ENCODE measurements around the gene PLD5. TPM values are rescaled to one million over a fixed set of nuclear protein-coding genes. Genes with fewer than 3 reads are reported as not detected.
"Not testable (repeated sequence)": the region's sequence is repeated elsewhere in the genome, so short reads cannot be mapped to it uniquely, and the experiment has no call there.

PLD5 gene
- total and polyA plus RNA-seq, 3 experiments from 2014 or later = not detected

DNA sequence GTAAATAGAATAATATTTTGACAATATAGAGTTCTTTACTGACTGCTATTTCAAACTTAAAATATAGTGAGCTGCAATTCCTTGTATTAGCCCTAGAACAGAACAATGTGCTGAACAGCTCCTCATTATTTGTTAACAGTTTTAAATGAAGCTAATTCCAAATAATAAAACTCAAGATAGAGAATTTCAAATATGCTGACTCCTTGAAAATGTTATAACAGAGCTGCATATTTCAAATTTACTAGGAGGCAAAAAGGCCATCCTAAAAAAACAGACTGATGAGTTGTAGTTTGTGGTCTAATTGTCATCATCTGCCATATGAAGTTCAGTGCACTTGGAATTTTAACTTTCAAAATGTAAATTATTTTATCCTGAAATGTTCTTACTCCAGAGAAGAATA is 197.1 kb downstream of the PLD5 start:
- POLR2A ChIA-PET; H3K27me3 Mint-ChIP-seq; DNase-seq; H3K27ac Mint-ChIP-seq; H3K9me3 ChIP-seq (ENCODE audit: low read length); H3K4me3 ChIP-seq (ENCODE audit: low read length); H3K27ac ChIP-seq (ENCODE audit: low read depth, low read length); H3K36me3 ChIP-seq (ENCODE audit: insufficient read depth, low read length); H3K36me3 Mint-ChIP-seq; H3K27me3 ChIP-seq (ENCODE audit: insufficient read depth, low read length, poor library complexity, severe bottlenecking); H3K4me1 ChIP-seq (ENCODE audit: insufficient read depth, low read length); H3K4me1 Mint-ChIP-seq; H3K4me3 Mint-ChIP-seq; H3K9me3 Mint-ChIP-seq; CTCF ChIA-PET: not testable (repeated sequence)

DNA sequence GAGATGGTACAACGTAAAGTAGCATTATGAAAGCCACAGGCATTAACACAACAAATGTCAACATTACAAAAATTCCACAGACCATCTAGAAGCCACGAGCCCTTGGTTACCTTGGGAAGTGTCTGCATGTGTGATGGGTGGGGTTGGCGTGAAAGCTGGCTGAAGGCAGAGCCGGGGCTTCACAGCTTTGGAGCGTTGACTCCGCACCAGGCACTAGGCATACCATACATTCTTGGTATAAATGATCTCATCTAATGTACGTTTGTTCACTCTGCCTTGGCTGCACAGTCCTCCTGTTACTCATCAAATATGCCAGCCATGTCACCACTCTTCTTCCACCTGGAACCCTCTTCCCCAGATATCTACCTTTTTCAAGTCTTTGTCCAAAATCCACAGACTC is 202.5 kb downstream of the PLD5 start:
- H3K27me3 Mint-ChIP-seq; H3K9me3 Mint-ChIP-seq; CTCF ChIA-PET; H3K36me3 ChIP-seq (ENCODE audit: insufficient read depth, low read length); H3K4me3 Mint-ChIP-seq; H3K36me3 Mint-ChIP-seq; H3K4me3 ChIP-seq (ENCODE audit: low read length); DNase-seq; POLR2A ChIA-PET; H3K4me1 ChIP-seq (ENCODE audit: insufficient read depth, low read length); H3K9me3 ChIP-seq (ENCODE audit: low read length); H3K27me3 ChIP-seq (ENCODE audit: insufficient read depth, low read length, poor library complexity, severe bottlenecking); H3K27ac ChIP-seq (ENCODE audit: low read depth, low read length); H3K27ac Mint-ChIP-seq; H3K4me1 Mint-ChIP-seq: not testable (repeated sequence)

DNA sequence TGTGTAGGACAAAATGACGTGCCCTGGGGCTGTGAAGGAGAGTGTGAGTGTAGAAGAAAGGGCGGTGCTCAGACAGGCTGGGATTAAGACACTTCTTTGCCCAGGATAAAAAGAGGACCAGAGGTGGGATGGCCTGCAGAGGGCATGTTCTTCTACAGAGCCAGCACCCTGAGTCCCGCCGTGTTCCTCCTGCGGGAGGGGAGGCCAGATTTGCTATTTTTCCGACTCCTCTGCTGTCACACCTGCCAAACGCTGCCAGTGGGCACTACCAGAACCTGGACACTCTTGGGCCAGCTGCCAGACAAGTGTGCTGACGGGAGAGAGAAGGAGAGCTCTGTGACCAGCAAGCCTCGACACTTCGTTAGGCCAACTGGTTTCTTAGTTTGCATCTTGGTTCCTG is 206.4 kb downstream of the PLD5 start:
- CTCF ChIA-PET = no interaction called here
- Histone ChIP-seq H3K4me1 (ENCODE audit: insufficient read depth, low read length) (no peaks in the 10 kb centered on the region), H3K4me3 (ENCODE audit: low read length) (no peak overlapping the region), H3K36me3 (ENCODE audit: insufficient read depth, low read length) (no peaks in the 10 kb centered on the region), H3K9me3 (ENCODE audit: low read length) (no peaks in the 10 kb centered on the region), H3K27me3 (ENCODE audit: insufficient read depth, low read length, poor library complexity, severe bottlenecking) (no peaks in the 10 kb centered on the region), H3K27ac (ENCODE audit: low read depth, low read length) (no peak overlapping the region)
- Mint-ChIP-seq H3K9me3 (peaks cover 0 to 3% (median 0%) of the 10 kb centered on the region in 5 donors), H3K4me1 (no peaks in the 10 kb centered on the region), H3K27me3 (peaks cover 0 to 1% of the 10 kb centered on the region in 2 donors), H3K4me3 (no peak overlapping the region), H3K36me3 (no peaks in the 10 kb centered on the region), H3K27ac (no peak overlapping the region)
- no peak for DNase-seq
- POLR2A ChIA-PET = no interaction called here

DNA sequence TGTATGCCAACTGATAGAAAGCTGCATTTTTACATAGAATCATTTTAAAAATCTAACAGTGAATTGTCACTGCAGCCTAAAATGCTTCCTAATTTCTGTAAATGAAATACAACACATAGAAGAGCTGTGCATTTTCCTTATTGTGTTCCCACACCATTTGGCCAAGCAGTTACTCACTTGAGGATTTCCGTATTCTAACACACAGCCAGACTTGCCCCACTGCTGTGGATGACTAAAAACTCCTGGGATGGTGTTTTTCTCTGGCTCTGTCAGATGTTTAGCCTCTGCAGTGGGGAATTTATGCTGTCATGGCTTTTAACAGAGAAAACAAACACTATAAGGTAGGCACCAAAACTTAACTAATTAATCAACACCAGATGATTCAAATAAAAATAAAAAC is 209.6 kb downstream of the PLD5 start:
- H3K27me3 ChIP-seq (ENCODE audit: insufficient read depth, low read length, poor library complexity, severe bottlenecking); CTCF ChIA-PET; H3K36me3 ChIP-seq (ENCODE audit: insufficient read depth, low read length); DNase-seq; H3K27ac Mint-ChIP-seq; H3K4me3 Mint-ChIP-seq; POLR2A ChIA-PET; H3K4me3 ChIP-seq (ENCODE audit: low read length); H3K4me1 Mint-ChIP-seq; H3K9me3 Mint-ChIP-seq; H3K9me3 ChIP-seq (ENCODE audit: low read length); H3K27me3 Mint-ChIP-seq; H3K36me3 Mint-ChIP-seq; H3K4me1 ChIP-seq (ENCODE audit: insufficient read depth, low read length); H3K27ac ChIP-seq (ENCODE audit: low read depth, low read length): not testable (repeated sequence)

DNA sequence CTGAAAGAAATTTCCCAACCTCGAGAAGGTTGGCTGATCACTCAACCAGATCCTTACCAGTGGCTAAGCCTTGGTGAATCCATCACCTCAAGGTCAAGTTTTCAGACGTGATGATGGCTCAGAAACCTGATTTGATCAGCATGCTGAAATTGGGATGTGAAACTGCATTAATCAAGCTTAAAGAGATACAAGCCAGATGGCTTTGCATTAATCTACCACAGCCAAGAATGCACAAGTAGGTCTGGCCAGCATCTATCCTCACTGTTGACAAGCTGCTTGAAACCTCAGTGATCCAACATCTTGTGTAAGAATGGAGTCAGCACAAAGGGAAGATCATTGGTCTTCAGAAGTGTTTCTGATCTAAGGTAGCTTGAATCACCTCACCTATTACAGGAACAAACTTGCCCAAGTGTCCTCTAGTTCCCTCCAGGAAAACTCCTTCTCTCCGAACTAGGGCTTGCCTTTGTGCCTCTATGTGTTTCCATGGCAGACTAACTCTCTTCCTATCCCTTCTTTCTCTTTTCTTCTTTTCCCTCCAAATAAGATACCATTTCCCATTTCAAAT is 210.3 kb downstream of the PLD5 start:
- H3K4me1 ChIP-seq (ENCODE audit: insufficient read depth, low read length); H3K27ac ChIP-seq (ENCODE audit: low read depth, low read length); H3K4me3 ChIP-seq (ENCODE audit: low read length); H3K4me1 Mint-ChIP-seq; H3K9me3 ChIP-seq (ENCODE audit: low read length); H3K27ac Mint-ChIP-seq; H3K4me3 Mint-ChIP-seq; H3K36me3 ChIP-seq (ENCODE audit: insufficient read depth, low read length); POLR2A ChIA-PET; H3K36me3 Mint-ChIP-seq; H3K27me3 Mint-ChIP-seq; H3K9me3 Mint-ChIP-seq; DNase-seq; CTCF ChIA-PET; H3K27me3 ChIP-seq (ENCODE audit: insufficient read depth, low read length, poor library complexity, severe bottlenecking): not testable (repeated sequence)

DNA sequence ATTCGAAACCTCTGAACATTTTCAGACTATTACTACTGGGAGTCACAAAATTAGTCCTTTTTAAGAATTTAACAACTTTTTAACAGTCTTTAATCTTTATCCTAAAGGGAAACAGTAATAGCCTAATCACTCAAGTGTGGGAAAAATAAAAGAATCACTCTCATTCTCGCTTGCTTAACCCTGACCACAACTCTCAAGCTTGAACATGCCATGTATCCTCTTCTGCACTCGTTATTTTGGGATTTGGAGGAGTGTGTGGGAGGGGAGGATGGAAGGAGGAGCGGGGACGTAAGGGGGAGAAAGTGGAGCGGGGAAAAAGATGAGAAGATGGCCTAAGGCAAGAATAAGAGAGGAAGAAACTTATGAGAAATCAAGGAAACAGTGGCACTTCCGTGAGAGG is 215.8 kb downstream of the PLD5 start:
- H3K9me3 ChIP-seq (ENCODE audit: low read length); H3K9me3 Mint-ChIP-seq; H3K4me3 ChIP-seq (ENCODE audit: low read length); H3K36me3 ChIP-seq (ENCODE audit: insufficient read depth, low read length); H3K4me1 Mint-ChIP-seq; H3K27me3 Mint-ChIP-seq; H3K4me3 Mint-ChIP-seq; CTCF ChIA-PET; DNase-seq; H3K27ac ChIP-seq (ENCODE audit: low read depth, low read length); H3K27ac Mint-ChIP-seq; H3K36me3 Mint-ChIP-seq; H3K27me3 ChIP-seq (ENCODE audit: insufficient read depth, low read length, poor library complexity, severe bottlenecking); POLR2A ChIA-PET; H3K4me1 ChIP-seq (ENCODE audit: insufficient read depth, low read length): not testable (repeated sequence)

DNA sequence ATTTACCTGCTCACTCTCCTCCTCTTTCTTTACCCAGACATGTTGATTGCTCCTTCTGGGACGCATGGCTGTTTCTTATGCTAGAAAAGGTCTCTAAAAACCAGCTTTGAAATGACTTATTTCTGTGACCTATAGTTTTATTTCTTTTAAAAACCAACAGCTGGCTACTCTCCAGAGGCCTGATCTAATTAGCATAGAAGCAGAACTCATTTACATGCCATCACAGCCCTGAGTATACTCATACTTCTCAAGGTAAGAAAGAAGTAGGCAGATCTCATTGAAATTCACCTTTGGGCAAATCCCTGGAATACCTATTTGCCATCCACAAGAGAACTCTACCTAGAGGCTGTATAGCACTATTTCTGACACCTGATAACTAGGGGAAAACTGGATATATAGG is 230.7 kb downstream of the PLD5 start:
- H3K4me3 ChIP-seq (ENCODE audit: low read length); H3K9me3 ChIP-seq (ENCODE audit: low read length); POLR2A ChIA-PET; H3K27me3 ChIP-seq (ENCODE audit: insufficient read depth, low read length, poor library complexity, severe bottlenecking); H3K27me3 Mint-ChIP-seq; H3K36me3 ChIP-seq (ENCODE audit: insufficient read depth, low read length); DNase-seq; H3K36me3 Mint-ChIP-seq; H3K9me3 Mint-ChIP-seq; CTCF ChIA-PET; H3K27ac ChIP-seq (ENCODE audit: low read depth, low read length); H3K4me1 ChIP-seq (ENCODE audit: insufficient read depth, low read length); H3K4me3 Mint-ChIP-seq; H3K27ac Mint-ChIP-seq; H3K4me1 Mint-ChIP-seq: not testable (repeated sequence)

DNA sequence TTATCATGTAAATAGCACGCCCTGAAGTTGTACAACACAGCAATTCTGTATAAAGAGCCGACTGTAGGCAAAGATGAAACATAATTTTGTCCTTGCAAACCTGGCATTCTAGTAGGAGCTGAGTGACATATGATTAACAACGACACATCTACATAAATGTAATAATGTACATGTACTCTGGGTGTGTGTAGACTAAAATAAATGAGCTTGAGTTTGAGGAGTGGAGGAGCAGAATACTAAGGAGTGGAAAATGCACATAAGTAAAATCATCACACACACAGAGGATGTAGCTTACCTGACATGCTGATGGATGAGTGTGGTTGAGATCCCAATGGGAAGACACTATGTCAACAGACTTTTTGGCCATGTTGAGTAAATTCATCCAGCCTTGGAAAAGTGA is 236.4 kb downstream of the PLD5 start:
- H3K36me3 ChIP-seq (ENCODE audit: insufficient read depth, low read length); CTCF ChIA-PET; H3K27me3 Mint-ChIP-seq; H3K27ac ChIP-seq (ENCODE audit: low read depth, low read length); POLR2A ChIA-PET; H3K36me3 Mint-ChIP-seq; H3K4me3 ChIP-seq (ENCODE audit: low read length); H3K4me1 ChIP-seq (ENCODE audit: insufficient read depth, low read length); DNase-seq; H3K4me1 Mint-ChIP-seq; H3K4me3 Mint-ChIP-seq; H3K9me3 ChIP-seq (ENCODE audit: low read length); H3K9me3 Mint-ChIP-seq; H3K27me3 ChIP-seq (ENCODE audit: insufficient read depth, low read length, poor library complexity, severe bottlenecking); H3K27ac Mint-ChIP-seq: not testable (repeated sequence)

DNA sequence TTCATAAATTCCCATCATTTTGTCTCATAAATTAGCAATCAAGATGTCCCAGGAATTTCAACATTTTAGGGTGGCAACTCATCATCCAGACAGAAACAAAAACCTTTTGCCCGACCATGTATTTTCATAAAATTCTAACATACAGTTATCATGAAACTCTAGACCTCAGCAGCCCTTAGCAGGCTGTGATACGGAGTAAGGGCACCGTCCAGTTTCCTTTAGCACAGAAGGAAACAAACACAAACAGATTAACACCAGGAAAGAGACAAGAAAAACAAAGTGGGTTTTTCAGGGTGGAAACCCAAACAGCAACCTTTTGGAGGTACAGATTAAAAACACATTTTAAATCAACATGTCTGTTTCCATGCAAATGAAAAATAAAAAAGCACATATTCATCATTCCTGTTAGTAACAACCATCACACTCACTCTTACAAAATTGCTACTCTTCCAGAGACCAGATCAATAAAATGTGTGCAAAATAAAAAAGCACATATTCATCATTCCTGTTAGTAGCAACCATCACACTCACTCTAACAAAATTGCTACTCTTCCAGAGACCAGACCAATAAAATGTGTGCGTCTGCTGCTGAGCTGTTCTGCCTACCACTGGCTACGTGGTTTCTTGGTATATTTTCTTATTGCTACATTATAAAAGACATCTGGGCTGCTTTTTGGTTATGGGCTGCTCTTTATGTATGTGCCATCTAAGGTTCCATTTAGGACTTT is 241.6 kb downstream of the PLD5 start:
- H3K9me3 ChIP-seq (ENCODE audit: low read length); H3K4me1 Mint-ChIP-seq; H3K9me3 Mint-ChIP-seq; H3K4me3 Mint-ChIP-seq; H3K27ac ChIP-seq (ENCODE audit: low read depth, low read length); H3K4me1 ChIP-seq (ENCODE audit: insufficient read depth, low read length); H3K36me3 ChIP-seq (ENCODE audit: insufficient read depth, low read length); H3K36me3 Mint-ChIP-seq; CTCF ChIA-PET; H3K27me3 Mint-ChIP-seq; H3K4me3 ChIP-seq (ENCODE audit: low read length); H3K27me3 ChIP-seq (ENCODE audit: insufficient read depth, low read length, poor library complexity, severe bottlenecking); H3K27ac Mint-ChIP-seq; DNase-seq; POLR2A ChIA-PET: not testable (repeated sequence)

Measured in CD8-positive, alpha-beta memory T cell (primary cell).